Suppressor macrophage treated with lipopolysaccharide for 1 hour (primary cell): Measurements from ENCODE around the gene NUCB1.
"Not testable (repeated sequence)": the region's sequence is repeated elsewhere in the genome, so short reads cannot be mapped to it uniquely, and the experiment has no call there.

Experiments used
- DNase-seq, 3 donors: peaks; one replicate each; pipeline ENCODE4 v3.0.0-alpha.2; 2020 to 2022

The NUCB1 gene

DNA sequence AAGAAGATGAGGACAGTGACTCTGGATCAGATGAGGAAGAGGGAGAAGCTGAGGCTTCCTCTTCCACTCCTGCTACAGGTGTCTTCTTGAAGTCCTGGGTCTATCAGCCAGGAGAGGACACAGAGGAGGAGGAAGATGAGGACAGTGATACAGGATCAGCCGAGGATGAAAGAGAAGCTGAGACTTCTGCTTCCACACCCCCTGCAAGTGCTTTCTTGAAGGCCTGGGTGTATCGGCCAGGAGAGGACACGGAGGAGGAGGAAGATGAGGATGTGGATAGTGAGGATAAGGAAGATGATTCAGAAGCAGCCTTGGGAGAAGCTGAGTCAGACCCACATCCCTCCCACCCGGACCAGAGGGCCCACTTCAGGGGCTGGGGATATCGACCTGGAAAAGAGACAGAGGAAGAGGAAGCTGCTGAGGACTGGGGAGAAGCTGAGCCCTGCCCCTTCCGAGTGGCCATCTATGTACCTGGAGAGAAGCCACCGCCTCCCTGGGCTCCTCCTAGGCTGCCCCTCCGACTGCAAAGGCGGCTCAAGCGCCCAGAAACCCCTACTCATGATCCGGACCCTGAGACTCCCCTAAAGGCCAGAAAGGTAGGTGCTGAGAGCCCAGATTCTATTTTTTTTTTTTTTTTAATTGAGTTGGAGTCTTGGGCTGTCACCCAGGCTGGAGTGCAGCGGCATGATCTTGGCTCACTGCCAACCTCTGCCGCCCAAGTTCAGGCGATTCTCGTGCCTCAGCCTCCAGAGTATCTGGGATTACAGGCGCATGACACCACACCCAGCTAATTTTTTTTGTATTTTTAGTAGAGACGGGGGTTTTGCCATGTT, 25.6 kb upstream of the NUCB1 start:
- DNase-seq = peak; percentile 64 to 78 (median 74)

DNA sequence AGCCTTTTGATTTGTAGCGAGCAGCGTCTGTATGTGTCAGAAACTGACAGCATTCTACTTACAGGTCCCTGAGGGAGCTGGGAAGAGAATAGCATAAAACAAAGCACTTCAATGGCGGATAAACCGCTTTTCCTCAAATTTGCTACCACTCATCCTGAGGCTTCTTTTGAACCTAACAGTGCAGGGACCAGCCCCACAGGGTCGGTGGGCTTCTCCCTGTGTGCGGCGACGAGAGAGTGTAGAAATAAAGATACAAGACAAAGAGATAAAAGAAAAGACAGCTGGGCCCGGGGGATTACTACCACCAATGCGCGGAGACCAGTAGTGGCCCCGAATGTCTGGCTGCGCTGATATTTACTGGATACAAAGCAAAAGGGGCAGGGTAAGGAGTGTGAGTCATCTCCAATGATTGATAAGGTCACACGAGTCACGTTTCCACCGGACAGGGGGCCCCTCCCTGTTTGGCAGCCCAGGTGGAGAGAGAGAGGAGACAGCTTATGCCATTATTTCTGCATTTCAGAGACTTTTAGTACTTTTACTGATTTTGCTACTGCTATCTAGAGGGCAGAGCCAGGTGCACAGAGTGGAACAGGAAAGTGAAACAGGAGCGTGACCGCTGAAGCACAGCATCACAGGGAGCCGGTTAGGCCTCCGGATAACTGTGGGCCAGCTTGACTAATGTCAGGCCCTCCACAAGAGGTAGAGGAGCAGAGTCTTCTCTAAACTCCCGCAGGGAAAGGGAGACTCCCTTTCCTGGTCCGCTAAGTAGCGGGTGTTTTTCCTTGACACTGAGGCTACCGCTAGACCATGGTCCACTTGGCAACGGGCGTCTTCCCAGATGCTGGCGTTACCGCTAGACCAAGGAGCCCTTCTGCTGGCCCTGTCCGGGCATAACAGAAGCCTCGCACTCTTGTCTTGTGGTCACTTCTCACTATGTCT, 23.8 kb upstream of the NUCB1 start:
- peak; percentile 29 to 58 (median 57) for DNase-seq

DNA sequence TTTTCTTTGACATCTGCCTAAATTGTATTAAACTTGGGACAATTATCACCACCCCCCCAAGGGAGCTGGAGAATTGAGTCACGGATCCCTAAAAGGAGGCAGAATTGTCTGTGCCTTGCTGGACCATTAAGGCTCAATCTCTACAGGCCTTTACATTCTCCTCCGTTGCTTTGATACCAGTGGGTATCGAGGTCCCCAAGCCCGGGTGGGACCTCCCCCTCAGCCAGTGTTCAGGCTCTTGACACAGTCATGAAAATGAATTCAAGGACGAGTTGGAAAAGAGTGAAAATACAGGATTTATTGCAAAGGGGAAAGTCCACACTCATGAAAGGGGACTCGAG, 22.3 kb upstream of the NUCB1 start:
- DNase-seq = peak; percentile 56 to 80 (median 66)

DNA sequence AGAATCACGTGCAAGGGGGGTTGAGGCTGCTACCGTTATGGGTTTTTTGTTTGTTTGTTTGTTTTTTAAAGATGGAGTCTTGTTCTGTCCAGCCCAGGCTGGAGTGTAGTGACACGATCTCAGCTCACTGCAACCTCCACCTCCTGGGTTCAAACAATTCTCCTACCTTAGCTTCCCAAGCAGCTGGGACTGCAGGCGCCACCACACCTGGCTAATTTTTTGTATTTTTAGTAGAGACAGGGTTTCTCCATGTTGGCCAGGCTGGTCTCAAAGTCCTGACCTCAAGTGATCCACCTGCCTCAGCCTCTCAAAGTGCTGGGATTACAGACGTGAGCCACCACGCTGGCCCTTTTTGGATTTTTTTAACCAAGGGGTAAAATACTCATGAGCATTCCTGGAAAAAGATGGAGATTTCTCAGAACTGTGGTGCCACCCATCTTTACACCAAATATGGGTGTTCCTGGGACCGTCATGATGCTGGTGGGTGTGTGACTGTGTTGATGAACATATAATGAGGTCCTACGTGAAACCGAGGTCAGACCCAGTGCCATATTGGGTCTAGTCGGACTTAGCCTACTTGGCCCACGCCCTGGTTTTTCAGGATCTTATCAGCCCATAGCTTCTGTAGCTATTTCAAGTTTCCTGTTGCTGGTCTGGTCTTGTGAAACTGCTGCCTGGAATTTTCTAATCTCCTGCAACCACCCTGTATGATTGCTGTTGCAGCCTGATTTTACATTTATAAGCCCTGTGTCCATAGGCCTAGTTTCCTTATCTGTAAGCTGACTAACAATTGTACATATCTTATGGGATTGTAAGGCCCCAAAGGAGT, 21.7 kb upstream of the NUCB1 start:
- peak; percentile 75 to 86 (median 82) for DNase-seq

DNA sequence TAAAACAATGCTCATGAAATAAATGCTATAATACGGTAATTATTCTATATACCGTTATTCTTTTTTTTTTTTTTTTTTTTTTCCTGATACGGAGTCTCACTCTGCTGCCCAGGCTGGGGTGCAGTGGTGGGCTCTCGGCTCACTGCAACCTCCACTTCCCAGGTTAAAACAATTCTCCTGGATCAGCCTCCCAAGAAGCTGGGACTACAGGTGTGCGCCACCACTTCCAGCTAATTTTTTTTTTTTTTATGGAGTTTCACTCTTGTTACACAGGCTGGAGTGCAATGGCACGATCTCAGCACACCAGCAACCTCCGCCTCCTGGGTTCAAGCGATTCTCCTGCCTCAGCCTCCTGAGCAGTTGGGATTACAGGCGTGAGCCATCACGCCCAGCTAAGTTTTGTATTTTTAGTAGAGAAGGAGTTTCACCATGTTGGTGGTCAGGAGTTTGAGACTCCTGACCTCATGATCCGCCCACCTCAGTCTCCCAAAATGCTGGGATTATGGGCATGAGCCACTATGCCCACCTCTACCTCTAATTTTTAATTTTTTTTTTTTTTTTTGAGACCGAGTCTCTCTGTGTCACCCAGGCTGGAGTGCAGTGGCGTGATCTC, 21.0 kb upstream of the NUCB1 start:
- peak in 2 of 3 donors; percentile 36 to 60 for DNase-seq

DNA sequence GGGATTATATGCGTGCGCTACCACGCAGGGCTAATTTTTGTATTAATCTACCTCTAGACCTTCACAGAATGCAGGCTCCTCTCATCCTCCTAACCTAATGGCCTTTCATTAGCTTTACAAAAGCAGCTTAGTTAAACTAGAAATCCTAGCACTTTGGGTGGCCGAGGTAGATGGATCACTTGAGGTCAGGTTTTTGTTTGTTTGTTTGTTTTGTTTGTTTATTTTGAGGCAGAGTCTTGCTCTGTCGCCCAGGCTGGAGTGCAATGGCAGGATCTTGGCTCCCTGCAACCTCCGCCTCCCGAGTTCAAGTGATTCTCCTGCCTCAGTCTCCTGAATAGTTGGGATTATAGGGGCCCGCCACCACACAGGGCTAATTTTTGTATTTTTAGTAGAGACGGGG, 20.4 kb upstream of the NUCB1 start:
- DNase-seq = peak in 2 of 3 donors; percentile 31 to 59

DNA sequence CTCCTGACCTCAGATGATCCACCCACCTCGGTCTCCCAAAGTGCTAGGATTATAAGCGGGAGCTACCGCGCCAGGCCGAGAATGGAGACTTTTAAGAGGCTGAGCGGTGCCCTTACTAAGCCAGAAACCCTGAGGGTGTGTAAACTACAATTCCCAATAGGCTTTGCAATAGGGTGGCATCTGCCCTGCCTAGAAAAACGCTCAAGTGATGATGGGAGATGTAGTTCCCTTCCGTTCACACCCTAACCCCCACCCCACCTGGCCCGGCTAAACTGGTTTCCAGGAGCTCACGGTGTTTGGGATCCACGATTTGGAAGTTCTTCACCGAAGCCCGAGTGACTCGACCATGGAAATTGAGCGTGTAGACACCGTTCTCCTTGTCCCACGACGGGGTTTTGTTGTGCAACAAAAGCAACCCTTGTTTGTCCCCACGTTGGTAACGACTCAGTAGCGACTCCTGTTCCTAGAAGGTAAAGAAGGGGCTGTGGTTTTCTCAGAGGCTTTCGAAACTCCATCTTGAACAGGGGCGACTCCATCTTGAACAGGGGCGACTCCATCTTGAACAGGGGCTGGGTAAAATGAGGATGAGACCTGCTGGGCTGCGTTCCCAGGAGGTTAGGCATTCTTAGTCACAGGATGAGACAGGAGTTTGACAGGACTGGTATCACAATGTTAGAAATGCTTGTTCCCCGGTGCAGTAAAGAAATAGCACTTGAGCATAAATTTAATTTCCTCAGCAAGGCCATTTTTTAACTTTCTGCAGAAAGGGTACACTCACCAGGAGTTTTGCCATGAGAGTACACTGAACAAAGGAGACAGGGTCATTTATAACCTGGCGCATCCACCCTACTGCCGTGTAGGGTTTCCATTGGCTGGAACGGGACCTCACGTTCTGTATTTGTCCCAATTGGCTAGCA, 18.1 kb upstream of the NUCB1 start:
- DNase-seq = peak; percentile 48 to 73 (median 58)

DNA sequence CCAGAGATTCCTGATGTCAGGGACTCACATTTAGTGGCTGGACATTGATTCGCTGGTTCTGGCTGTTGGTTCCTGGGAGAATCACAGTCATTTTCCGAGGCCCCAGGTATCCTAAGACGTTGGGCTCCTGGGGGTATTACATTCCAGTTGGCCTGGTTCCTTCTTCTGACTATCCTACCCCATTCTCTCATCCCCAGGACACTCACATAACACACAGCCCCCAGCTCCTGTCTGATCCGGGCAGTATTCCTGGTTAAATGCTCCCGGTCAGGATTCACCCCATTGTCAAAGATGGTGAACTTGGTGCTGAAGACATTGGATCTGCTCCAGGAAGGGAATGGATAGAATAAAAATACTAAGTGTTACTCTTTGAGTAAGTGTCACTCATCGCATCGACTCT, 16.4 kb upstream of the NUCB1 start:
- peak in 1 of 3 donors; percentile 65 for DNase-seq

DNA sequence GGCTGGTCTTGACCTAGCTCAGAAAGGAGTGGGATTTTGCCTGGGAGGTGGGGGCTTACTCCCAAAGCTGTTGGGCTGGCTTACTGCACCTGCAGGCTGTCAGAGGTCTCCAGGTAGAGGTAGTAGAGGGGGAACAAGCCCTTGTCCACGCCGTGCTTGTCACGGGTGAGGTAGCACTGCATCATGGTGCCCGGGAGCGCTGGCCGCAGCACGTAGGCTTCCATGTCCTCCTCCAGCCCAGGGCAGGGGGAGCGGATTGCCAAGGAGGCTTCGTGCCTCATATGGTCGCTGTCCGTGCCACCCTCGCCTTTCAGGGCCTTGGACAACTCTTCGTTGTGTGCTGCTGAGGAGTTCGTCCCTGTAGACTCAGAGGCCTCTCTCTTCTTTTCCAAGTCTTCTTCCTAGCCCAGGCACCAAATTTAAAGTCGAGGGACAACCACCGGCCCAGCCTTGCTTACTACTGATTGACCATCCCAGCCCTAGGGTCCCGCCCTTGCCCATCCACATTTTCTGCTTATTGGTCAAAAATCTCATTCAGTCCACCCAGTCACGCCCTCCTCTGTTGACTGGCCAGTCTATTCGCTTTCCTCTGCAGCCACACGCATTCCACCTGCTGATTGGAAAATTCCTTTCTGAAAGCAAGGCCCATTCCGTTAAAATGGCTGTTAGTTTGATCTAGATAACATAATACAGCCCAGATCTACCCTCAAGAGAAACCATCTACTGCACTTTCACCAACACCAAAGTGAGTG, 12.1 kb upstream of the NUCB1 start:
- no peak for DNase-seq

DNA sequence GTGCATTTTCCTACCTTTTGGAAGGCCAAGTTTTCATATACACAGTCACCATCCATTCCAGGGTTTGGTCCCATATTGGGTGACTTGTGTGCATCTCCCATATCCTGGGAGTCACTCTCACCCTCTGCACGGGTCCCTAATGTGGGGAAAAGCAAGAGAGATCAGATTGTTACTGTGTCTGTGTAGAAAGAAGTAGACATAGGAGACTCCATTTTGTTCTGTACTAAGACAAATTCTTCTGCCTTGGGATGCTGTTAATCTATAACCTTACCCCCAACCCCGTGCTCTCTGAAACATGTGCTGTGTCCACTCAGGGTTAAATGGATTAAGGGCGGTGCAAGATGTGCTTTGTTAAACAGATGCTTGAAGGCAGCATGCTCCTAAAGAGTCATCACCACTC, 10.6 kb upstream of the NUCB1 start:
- DNase-seq = not testable (repeated sequence)

DNA sequence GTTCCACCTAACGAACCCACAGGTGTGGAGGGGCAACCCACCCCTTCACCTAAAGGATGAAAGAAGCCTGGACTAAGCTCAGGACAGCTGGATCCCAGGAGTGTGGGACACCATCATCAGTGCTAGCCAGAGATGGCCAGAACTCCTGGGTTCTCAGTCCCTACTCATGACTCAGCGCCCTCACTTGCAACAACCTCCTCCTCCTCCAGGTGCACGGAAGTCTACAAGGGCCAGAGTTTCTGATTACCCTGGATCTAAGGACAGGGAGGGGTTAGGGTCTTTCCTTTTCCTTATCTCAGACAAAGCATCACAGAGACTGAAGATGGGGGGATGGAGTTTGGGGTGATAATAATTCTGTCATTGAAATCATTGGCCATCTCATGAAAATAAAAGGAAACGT, 9.6 kb upstream of the NUCB1 start:
- no peak for DNase-seq

DNA sequence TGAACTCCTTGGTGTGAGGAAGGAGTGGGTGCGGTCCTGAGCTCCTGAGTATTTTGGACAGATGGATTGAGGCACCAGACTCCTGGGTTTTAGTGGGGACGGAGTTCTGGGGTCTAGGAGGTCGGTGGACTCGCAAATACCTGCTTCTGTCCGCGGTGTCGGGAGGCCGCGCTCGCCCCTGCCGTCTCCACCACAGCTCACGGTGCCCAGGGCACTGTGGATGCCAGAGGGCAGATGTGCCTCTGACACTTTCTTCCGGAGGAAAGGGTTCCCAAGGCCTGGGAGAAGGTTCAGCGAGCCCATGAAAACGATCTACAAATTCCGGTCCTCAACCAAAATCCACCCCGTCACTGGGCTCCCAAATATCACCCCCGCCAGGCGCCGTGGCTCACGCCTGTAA, 4.9 kb upstream of the NUCB1 start:
- DNase-seq = no peak

DNA sequence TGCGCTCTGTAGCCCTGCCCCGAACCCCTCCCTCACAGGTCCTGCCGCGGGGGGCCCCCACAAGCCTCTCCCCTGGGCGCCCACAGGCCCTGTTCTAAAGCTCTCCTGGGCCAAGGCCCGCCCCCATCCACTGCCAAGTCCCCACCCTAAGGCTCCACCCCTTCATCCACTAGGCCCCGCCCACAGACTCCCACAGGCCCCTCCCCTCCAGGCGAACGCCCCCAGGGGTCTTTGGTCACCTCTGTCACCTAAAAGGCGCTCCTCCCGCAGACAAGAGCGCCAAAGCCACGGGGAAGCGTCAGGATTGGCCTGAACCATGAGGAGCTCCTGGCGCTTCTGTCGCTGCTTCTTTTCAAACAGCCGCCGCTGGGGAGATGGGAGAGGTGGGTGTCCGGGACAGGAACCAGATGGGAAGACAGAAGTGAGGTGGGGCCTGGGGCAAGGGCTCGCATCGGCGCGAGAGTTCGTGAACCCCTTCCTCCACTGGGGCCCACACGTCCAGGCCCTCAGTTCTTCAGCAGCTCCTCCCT, 3.9 kb upstream of the NUCB1 start:
- peak in 2 of 3 donors; percentile 21 to 48 for DNase-seq

DNA sequence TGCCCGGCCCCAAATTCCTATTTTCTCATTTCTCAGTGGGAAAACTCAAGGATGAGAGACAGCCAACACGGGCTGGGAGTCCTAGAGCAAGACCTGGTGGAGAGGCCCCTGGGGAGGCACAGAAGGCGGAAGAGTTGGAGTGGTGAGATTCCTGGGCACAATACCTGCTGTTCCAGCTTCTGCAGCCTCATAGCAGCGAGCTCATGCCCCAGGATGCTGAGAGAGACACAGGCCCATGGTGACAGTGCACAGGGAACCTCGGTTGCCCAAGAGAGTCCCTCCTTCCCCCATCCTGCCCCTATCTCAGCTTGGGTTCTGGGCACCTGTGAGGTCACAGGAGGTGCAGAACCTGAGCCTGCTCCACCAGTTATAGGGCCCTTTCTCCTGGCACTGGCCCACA, 2.9 kb upstream of the NUCB1 start:
- DNase-seq = no peak

DNA sequence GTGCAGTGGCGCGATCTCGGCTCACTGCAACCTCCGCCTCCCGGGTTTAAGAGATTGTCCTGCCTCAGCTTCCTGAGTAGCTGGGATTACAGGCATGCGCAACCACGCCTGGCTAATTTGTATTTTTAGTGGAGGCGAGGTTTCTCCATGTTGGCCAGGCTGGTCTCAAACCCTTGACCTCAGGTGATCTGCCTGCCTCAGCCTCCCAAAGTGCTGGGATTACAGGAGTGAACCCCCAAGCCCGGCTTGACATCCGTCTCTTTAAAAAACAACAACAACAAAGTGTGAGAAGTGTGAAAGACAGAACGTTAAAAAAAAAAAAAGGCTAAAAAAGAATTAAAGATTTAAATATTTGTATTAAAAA, 744 bp upstream of the NUCB1 start:
- DNase-seq = not testable (repeated sequence)

DNA sequence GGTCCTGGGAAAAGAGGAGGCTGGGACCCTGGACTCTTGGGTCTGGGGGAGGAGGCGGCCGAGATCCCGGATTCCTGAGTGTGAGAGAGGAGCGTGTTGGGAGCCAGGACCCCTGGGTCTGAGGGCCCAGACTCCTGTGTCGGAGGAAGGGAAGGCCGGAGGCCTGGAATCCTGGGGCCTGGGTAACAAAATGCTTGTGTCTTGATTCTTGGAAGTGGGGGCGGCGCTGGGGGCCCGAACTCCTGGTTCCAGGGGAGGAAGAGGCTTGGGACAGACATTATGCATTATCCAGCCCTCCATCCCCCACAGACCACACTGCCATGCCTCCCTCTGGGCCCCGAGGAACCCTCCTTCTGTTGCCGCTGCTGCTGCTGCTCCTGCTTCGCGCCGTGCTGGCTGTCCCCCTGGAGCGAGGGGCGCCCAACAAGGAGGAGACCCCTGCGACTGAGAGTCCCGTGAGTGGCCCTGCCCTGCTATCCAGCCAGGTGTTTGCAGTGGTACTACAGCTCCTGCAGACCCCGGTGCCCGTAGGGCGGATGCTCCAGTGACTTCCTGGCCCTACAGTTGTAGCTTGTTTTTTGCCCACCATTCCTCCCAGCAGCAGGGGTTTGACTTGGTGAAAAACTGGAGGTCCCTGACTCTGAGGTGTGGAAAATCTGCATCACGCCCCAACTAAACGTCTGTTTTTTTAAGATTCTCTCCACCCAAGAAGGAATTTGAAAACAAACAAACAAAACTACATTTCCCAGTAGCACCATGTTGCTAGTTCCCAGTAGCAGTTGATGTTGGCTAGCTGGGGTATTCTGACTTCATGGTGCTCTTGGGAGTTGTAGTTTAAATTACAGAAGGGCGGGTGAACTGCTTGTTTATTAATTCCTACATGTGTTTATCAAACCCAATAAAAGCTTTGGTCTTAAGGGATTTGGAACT, 630 bp downstream of the NUCB1 start:
- DNase-seq = peak; percentile 61 to 70 (median 70)

DNA sequence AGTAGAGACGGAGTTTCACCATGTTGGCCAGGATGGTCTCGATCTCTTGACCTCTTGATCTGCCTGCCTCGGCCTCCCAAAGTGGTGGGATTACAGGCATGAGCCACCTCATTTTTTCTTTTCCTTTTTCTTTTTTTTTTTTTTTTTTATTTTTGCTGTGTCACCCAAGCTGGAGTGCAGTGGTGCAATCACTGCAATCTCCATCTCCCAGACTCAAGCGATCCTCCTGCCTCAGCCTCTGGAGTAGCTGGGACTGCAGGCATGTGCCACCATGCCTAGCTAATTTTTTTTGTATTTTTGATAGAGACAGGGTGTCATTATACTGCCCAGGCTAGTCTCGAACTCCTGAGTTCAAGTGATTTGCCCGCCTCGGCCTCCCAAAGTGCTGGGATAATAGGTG, 2.2 kb downstream of the NUCB1 start:
- peak in 1 of 3 donors; percentile 17 for DNase-seq

DNA sequence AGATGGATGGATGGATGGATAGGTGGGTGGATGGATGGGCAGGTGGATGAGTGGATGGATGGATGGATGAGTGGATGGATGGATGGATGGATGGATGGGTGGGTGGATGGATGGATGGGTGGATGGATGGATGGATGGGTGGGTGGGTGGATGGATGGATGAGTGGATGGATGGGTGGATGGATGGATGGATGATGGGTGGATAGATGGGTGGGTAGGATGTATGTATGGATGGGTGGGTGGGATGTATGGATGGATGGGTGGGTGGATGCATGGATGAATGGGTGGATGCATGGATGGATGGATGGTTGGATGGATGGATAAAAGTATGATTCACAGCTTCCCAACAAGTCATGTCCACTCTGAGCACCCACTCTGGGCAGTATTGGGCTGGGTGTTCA, 3.7 kb downstream of the NUCB1 start:
- not testable (repeated sequence) for DNase-seq

DNA sequence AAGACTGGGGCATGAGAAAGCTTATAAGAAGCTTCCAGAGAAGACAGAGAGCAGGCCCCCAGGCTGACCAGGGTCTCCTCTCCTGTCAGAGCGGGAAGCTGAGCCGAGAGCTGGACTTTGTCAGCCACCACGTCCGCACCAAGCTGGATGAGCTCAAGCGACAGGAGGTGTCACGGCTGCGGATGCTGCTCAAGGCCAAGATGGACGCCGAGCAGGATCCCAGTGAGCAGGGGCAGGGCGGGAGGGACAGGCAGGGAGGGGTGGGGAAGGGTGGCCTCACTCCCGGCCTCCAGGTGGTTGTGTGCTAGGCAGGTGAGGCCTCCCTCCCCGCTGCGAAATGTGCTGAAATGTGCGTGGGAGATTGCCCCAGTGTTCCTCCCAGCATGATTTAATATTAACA, 5.6 kb downstream of the NUCB1 start:
- peak in 1 of 3 donors; percentile 17 for DNase-seq
